Measurements from ENCODE around the gene ALK. TPM values are rescaled to one million over a fixed set of nuclear protein-coding genes. Genes with fewer than 3 reads are reported as not detected.
A peak's percentile ranks its signal among the peaks of the same experiment; 100 is the strongest.

ALK gene
- total RNA-seq, 1 experiment from 2014 or later, result 0.07 TPM

GRCh38 chr2:29848566-29849310 lies 72.6 kb downstream of the ALK start:
- BruUV-seq (replicated peaks), result no TSS peak
- Mint-ChIP-seq H3K4me3 (ENCODE audit: unreplicated experiment) (no peak overlapping the region), H3K36me3 (ENCODE audit: insufficient read depth, unreplicated experiment) (no peaks in the 10 kb centered on the region), H3K4me1 (ENCODE audit: insufficient read depth, unreplicated experiment) (no peaks in the 10 kb centered on the region), H3K27ac (ENCODE audit: low read depth, unreplicated experiment) (no peak overlapping the region), H3K9me3 (ENCODE audit: unreplicated experiment) (peaks cover 13% of the 10 kb centered on the region), H3K27me3 (ENCODE audit: insufficient read depth, unreplicated experiment) (peaks cover 77% of the 10 kb centered on the region)
- CTCF ChIA-PET, result interaction anchor here (0.6 to 1.1 kb wide), 4 partner anchors 169 to 890 kb away, joined by 3 to 4 read pairs (median 3); no protein-coding TSS in a partner anchor
- POLR2A ChIA-PET, result no interaction called here
- intact Hi-C loops (cut with micrococcal nuclease), result loop anchor here (10.0 kb wide), 1 partner anchor 204 kb away; no protein-coding TSS in a partner anchor
- no peak for DNase-seq (ENCODE audit: unreplicated experiment)
- no peak for TF ChIP-seq CTCF (IDR thresholded peaks at IDR 0.05; ENCODE audit: unreplicated experiment)

- intact Hi-C loops (cut with micrococcal nuclease), result loop anchor here (10.0 kb wide), 1 partner anchor 203 kb away; no protein-coding TSS in a partner anchor
- POLR2A ChIA-PET, result interaction anchor here (0.6 kb wide), 1 partner anchor 450 kb away, joined by 3 read pairs; no protein-coding TSS in a partner anchor
These were observed 73.5 kb downstream of the ALK start for GRCh38 chr2:29847886-29848285.

DNA sequence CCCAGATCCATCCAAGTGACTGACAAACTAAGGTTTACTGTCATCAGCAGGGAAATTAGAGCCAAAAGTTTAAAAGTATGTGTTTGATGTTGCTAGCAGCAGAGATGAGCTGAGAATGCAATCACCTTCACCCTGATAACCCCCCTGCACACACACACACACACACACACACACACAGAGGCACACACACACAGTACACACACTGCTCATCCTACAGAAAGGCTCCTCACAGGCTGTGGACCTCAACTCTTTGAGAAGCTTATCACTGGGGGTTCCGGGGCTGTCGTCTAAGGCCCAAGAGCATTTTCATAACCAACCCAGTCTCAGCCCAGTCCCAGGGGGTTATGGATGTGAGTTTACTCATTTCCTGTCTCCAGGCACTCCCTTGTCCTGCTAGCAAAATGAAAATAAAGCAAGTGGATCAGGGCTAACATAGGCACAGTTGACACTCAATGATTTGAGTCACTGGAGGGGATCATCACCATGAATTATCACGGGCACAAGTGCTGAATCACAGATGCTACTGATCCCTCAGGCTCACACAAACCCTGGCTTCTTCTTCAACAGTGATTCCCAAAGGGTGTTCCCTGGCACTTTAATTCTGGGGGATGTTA lies 76.6 kb downstream of the ALK start:
- ChIA-PET CTCF (interaction anchor here (0.6 kb wide), 1 partner anchor 56 kb away, joined by 3 read pairs; no protein-coding TSS in a partner anchor), POLR2A (no interaction called here)
- H3K27ac Mint-ChIP-seq (ENCODE audit: low read depth, unreplicated experiment), result no peak overlapping the region
- H3K27me3 Mint-ChIP-seq (ENCODE audit: insufficient read depth, unreplicated experiment), result peaks cover 71% of the 10 kb centered on the region
- no TSS peak for BruUV-seq (replicated peaks)
- H3K9me3 Mint-ChIP-seq (ENCODE audit: unreplicated experiment), result no peaks in the 10 kb centered on the region
- TF ChIP-seq CTCF (IDR thresholded peaks at IDR 0.05; ENCODE audit: unreplicated experiment), result no peak
- DNase-seq (ENCODE audit: unreplicated experiment), result peak; percentile 16
- intact Hi-C loops (cut with micrococcal nuclease), result loop anchor here (5.0 to 10.0 kb wide), 2 partner anchors 200 to 888 kb away; no protein-coding TSS in a partner anchor
- no peaks in the 10 kb centered on the region for H3K36me3 Mint-ChIP-seq (ENCODE audit: insufficient read depth, unreplicated experiment)
- H3K4me3 Mint-ChIP-seq (ENCODE audit: unreplicated experiment), result no peak overlapping the region
- no peaks in the 10 kb centered on the region for H3K4me1 Mint-ChIP-seq (ENCODE audit: insufficient read depth, unreplicated experiment)

More at GRCh38 chr2:29847886-29848285, 73.5 kb downstream of the ALK start:
- Mint-ChIP-seq H3K9me3 (ENCODE audit: unreplicated experiment) (peaks cover 5% of the 10 kb centered on the region), H3K36me3 (ENCODE audit: insufficient read depth, unreplicated experiment) (no peaks in the 10 kb centered on the region), H3K4me3 (ENCODE audit: unreplicated experiment) (no peak overlapping the region), H3K27me3 (ENCODE audit: insufficient read depth, unreplicated experiment) (peaks cover 76% of the 10 kb centered on the region), H3K4me1 (ENCODE audit: insufficient read depth, unreplicated experiment) (no peaks in the 10 kb centered on the region), H3K27ac (ENCODE audit: low read depth, unreplicated experiment) (no peak overlapping the region)
- CTCF ChIA-PET, result interaction anchor here (1.1 kb wide), 1 partner anchor 889 kb away, joined by 3 read pairs; no protein-coding TSS in a partner anchor
- TF ChIP-seq CTCF (IDR thresholded peaks at IDR 0.05; ENCODE audit: unreplicated experiment), result no peak
- no peak for DNase-seq (ENCODE audit: unreplicated experiment)
- no TSS peak for BruUV-seq (replicated peaks)

- Mint-ChIP-seq H3K4me1 (ENCODE audit: insufficient read depth, unreplicated experiment) (no peaks in the 10 kb centered on the region), H3K9me3 (ENCODE audit: unreplicated experiment) (peaks cover 7% of the 10 kb centered on the region), H3K4me3 (ENCODE audit: unreplicated experiment) (no peak overlapping the region), H3K27me3 (ENCODE audit: insufficient read depth, unreplicated experiment) (peaks cover 44% of the 10 kb centered on the region), H3K36me3 (ENCODE audit: insufficient read depth, unreplicated experiment) (no peaks in the 10 kb centered on the region), H3K27ac (ENCODE audit: low read depth, unreplicated experiment) (no peak overlapping the region)
- intact Hi-C loops (cut with micrococcal nuclease), result loop anchor here (1.0 to 10.0 kb wide), 5 partner anchors 197 to 884 kb away; no protein-coding TSS in a partner anchor
- no TSS peak for BruUV-seq (replicated peaks)
- ChIA-PET POLR2A (no interaction called here), CTCF (interaction anchor here (0.6 to 2.1 kb wide), 27 partner anchors 12 to 882 kb away, joined by 3 to 11 read pairs (median 3); no protein-coding TSS in a partner anchor)
- DNase-seq (ENCODE audit: unreplicated experiment), result peak; percentile 46
- TF ChIP-seq CTCF (IDR thresholded peaks at IDR 0.05; ENCODE audit: unreplicated experiment), result peak; percentile 85
These were observed 79.9 kb downstream of the ALK start for GRCh38 chr2:29841386-29842004.

Data from MCF 10A (cell line).